Stomach smooth muscle (tissue), 2 donors: ENCODE data around the gene SPHKAP.

Source experiments
- H3K27ac ChIP-seq: one replicate; pipeline ENCODE4 v1.7.0; 2013; ENCODE audit warnings: mild to moderate bottlenecking, low read length, inconsistent platforms
- H3K27me3 ChIP-seq, 2 donors: one replicate each; pipeline ENCODE4 v1.7.0; 2013; ENCODE audit warnings: low read length in 2 of 2; ENCODE audit not compliant: insufficient read depth in 2 of 2, control insufficient read depth in 1 of 2
- H3K36me3 ChIP-seq, 2 donors: one replicate each; pipeline ENCODE4 v1.7.0; 2013; ENCODE audit warnings: low read length in 2 of 2; ENCODE audit not compliant: control insufficient read depth in 2 of 2, insufficient read depth in 2 of 2
- H3K4me1 ChIP-seq: one replicate; pipeline ENCODE4 v1.7.0; 2013; ENCODE audit warnings: low read length; ENCODE audit not compliant: control insufficient read depth, insufficient read depth
- H3K4me3 ChIP-seq, 2 donors: one replicate each; pipeline ENCODE4 v1.7.0; 2013; ENCODE audit warnings: low read length in 2 of 2
- H3K9ac ChIP-seq, 2 donors: one replicate each; pipeline ENCODE4 v1.7.0; 2013; ENCODE audit warnings: low read length in 2 of 2, mild to moderate bottlenecking in 1 of 2
- H3K9me3 ChIP-seq, 2 donors: one replicate each; pipeline ENCODE4 v1.7.0; 2013; ENCODE audit warnings: low read length in 2 of 2; ENCODE audit not compliant: control insufficient read depth in 2 of 2
- donor health status: healthy.
- donor health status: Pancreatic carcinoma.

SPHKAP gene

DNA sequence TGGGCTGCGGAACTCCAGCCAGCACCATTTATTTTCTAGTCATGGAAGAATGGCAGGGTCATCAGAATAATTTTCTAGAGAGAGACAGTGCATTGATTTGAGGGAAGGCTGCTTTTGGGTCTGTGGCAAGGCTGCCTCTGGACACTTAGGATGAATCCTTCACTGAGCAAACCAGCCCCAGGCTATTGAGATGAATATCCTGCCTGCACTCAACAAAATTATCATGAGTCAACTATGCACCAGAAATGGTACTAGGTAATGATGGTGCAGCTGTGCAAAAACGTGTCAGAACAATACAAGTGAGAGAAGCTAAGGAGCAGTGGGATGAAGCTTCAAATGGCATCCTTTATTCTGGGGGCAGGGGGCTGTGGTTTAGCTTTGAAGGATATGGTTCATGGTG is 115.8 kb downstream of the SPHKAP start:
- Histone ChIP-seq H3K4me3 (no peak overlapping the region), H3K27me3 (no peaks in the 10 kb centered on the region), H3K27ac (no peak overlapping the region), H3K4me1 (no peaks in the 10 kb centered on the region), H3K9me3 (no peaks in the 10 kb centered on the region), H3K9ac (no peak overlapping the region), H3K36me3 (no peaks in the 10 kb centered on the region)

- no peaks in the 10 kb centered on the region for H3K9me3 ChIP-seq
- no peak overlapping the region for H3K27ac ChIP-seq
- no peaks in the 10 kb centered on the region for H3K36me3 ChIP-seq
- no peak overlapping the region for H3K9ac ChIP-seq
- H3K27me3 ChIP-seq = no peaks in the 10 kb centered on the region
- H3K4me1 ChIP-seq = no peaks in the 10 kb centered on the region
- no peak overlapping the region for H3K4me3 ChIP-seq
Measured at GRCh38 chr2:228064796-228065315, 116.6 kb downstream of the SPHKAP start.

DNA sequence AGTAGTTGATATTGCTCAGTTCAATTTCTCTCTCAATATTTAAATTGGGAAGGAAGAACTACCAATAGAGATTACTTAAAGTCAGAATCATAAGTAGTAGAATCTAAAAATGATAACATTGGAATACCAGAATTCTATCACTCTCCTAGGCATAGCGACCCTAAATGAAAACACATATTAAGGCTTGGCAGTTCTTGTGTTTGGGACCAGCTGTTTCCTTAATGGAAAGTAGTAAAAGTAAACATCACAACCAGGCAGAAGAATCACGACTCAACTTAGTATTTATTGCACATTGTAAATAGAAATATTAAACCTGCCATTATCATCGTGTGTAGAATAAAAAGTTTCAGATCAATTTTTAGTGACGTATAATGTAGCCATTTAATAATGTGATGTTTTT is 117.5 kb downstream of the SPHKAP start:
- no peaks in the 10 kb centered on the region for H3K36me3 ChIP-seq
- H3K9me3 ChIP-seq = no peaks in the 10 kb centered on the region
- no peak overlapping the region for H3K27ac ChIP-seq
- no peaks in the 10 kb centered on the region for H3K4me1 ChIP-seq
- H3K9ac ChIP-seq = no peak overlapping the region
- no peaks in the 10 kb centered on the region for H3K27me3 ChIP-seq
- H3K4me3 ChIP-seq = no peak overlapping the region

DNA sequence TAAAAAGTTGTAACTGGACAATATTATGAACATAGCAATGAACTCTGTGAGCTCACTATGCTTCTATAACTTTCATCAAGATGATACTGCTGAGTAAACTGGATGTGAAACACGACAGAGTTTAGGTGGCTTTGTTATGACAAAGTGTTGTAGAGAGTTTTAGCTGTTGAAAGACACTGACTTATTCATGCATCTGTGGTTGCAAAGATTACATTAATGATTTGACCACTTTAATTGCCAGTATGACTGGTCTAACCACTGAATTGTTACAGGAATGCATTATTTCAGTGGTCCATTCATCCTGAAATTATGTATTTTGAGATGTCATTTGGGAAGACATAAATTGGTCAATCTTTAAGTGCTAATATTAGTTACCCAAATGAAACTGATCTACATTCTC is 117.9 kb downstream of the SPHKAP start:
- H3K27ac ChIP-seq = no peak overlapping the region
- no peaks in the 10 kb centered on the region for H3K36me3 ChIP-seq
- H3K9ac ChIP-seq = no peak overlapping the region
- no peaks in the 10 kb centered on the region for H3K27me3 ChIP-seq
- no peak overlapping the region for H3K4me3 ChIP-seq
- H3K4me1 ChIP-seq = no peaks in the 10 kb centered on the region
- no peaks in the 10 kb centered on the region for H3K9me3 ChIP-seq

- Histone ChIP-seq H3K27me3 (no peaks in the 10 kb centered on the region), H3K9ac (no peak overlapping the region), H3K9me3 (no peaks in the 10 kb centered on the region), H3K4me3 (no peak overlapping the region), H3K27ac (no peak overlapping the region), H3K4me1 (no peaks in the 10 kb centered on the region), H3K36me3 (no peaks in the 10 kb centered on the region)
Measured at GRCh38 chr2:228059735-228060134, 121.8 kb downstream of the SPHKAP start.

- Histone ChIP-seq H3K27ac (no peak overlapping the region), H3K9ac (no peak overlapping the region), H3K9me3 (no peaks in the 10 kb centered on the region), H3K36me3 (no peaks in the 10 kb centered on the region), H3K4me3 (no peak overlapping the region), H3K27me3 (no peaks in the 10 kb centered on the region), H3K4me1 (no peaks in the 10 kb centered on the region)
Measured at GRCh38 chr2:228056293-228057097, 125.0 kb downstream of the SPHKAP start.

DNA sequence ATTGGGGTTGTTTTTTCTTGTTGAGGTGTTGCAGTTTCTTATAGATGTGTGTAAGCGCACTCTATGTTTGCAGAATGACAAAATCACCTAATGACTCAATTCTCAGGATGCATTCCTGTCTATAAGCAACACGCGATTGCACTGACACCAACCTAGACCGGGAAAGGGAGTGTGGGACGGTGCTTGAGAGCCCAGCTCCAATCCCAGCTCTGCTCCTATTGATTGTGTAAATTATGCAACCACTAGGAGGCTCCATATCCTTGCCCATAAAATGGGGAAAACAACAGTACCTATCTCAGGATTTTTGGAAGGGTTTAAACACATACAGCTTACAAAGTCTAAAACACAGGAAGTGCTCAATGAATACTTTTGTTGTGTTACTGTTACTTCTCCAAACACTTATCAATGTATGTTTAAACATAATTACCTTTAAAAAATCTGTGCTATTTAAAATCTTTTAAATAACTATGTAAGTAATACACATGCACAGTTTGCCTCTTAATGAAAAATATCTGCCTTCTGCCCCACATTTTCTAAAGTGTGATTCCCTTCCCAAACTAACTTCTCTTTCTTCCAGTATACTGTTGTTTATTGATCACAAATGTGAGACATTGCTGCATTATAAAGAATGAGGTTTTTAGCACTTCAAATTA is 132.5 kb downstream of the SPHKAP start:
- Histone ChIP-seq H3K9ac (no peak overlapping the region), H3K9me3 (no peaks in the 10 kb centered on the region), H3K4me1 (no peaks in the 10 kb centered on the region), H3K4me3 (no peak overlapping the region), H3K36me3 (no peaks in the 10 kb centered on the region), H3K27me3 (no peaks in the 10 kb centered on the region), H3K27ac (no peak overlapping the region)

- no peak overlapping the region for H3K4me3 ChIP-seq
- peaks cover 0 to 2% of the 10 kb centered on the region in 2 donors for H3K9me3 ChIP-seq
- no peaks in the 10 kb centered on the region for H3K4me1 ChIP-seq
- no peak overlapping the region for H3K9ac ChIP-seq
- H3K27ac ChIP-seq = no peak overlapping the region
- H3K27me3 ChIP-seq = no peaks in the 10 kb centered on the region
- H3K36me3 ChIP-seq = no peaks in the 10 kb centered on the region
Measured at GRCh38 chr2:228040995-228041394, 140.5 kb downstream of the SPHKAP start.

DNA sequence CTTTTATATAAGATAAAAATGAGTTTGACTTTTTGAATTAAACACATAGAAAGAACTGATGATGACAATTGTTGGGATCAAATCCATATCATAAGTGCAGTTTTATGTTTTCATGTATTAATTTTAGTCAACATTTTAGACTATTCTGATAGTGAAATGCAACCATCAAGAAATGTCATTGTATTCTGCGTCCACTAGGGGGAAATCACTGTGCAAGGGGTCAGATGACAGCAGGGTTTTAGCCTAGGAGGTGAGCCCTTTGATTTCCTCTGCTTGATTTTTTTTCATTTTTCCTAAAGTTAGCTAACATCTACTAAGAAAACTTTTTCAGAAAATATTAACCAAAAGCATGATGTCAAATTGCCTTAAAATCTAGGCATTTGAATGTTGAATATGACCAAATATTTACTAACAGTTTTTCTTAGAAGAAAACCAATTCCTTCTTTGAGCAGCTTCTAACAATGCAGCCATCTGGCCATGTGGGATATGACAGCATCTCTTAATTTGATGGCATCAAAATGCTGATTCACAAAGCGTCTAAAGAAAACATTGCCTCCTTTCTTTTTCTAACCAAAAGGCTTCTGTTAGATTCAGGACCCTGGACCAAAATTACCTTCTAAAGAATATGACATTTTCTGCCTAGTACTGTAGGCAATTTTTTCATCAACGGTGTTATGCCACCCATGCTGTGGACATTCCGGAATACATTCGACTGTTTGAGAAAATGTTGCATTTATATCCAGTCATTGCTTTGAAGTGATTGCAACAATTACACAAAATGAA is 141.5 kb downstream of the SPHKAP start:
- no peak overlapping the region for H3K9ac ChIP-seq
- peaks cover 0 to 2% of the 10 kb centered on the region in 2 donors for H3K9me3 ChIP-seq
- no peaks in the 10 kb centered on the region for H3K36me3 ChIP-seq
- H3K27ac ChIP-seq = no peak overlapping the region
- no peaks in the 10 kb centered on the region for H3K27me3 ChIP-seq
- no peak overlapping the region for H3K4me3 ChIP-seq
- H3K4me1 ChIP-seq = no peaks in the 10 kb centered on the region

GRCh38 chr2:228038967-228039366 is 142.5 kb downstream of the SPHKAP start:
- no peaks in the 10 kb centered on the region for H3K27me3 ChIP-seq
- H3K4me3 ChIP-seq = no peak overlapping the region
- H3K4me1 ChIP-seq = no peaks in the 10 kb centered on the region
- peaks cover 0 to 2% of the 10 kb centered on the region in 2 donors for H3K9me3 ChIP-seq
- no peak overlapping the region for H3K27ac ChIP-seq
- H3K9ac ChIP-seq = no peak overlapping the region
- H3K36me3 ChIP-seq = no peaks in the 10 kb centered on the region
